Nephron (organoid): ENCODE measurements around the gene ATG13.
A peak's percentile ranks its signal among the peaks of the same experiment; 100 is the strongest.

Source experiments
- H3K27ac Mint-ChIP-seq, 3 experiments: 2 replicates each; pipeline ENCODE4 v1.8.0; 2020; ENCODE audit warnings: mixed read lengths in 3 of 3, mild to moderate bottlenecking in 2 of 3, moderate library complexity in 1 of 3
- H3K27me3 Mint-ChIP-seq: 2 replicates; pipeline ENCODE4 v1.8.0; 2021; ENCODE audit warnings: low read depth, mild to moderate bottlenecking, moderate library complexity, mixed read lengths
- H3K36me3 Mint-ChIP-seq: 2 replicates; pipeline ENCODE4 v1.8.0; 2020; ENCODE audit warnings: low read depth, mixed read lengths
- H3K4me1 Mint-ChIP-seq: 2 replicates; pipeline ENCODE4 v1.8.0; 2020; ENCODE audit warnings: mixed read lengths
- H3K4me3 Mint-ChIP-seq, 3 experiments: 2 replicates each; pipeline ENCODE4 v1.8.0; 2020; ENCODE audit warnings: mild to moderate bottlenecking in 3 of 3, mixed read lengths in 3 of 3, moderate library complexity in 2 of 3
- H3K9me3 Mint-ChIP-seq: 2 replicates; pipeline ENCODE4 v1.8.0; 2020; ENCODE audit warnings: mixed read lengths
- TF ChIP-seq, protein P1 (sequence below), 3 experiments: fragments of 200-600 bp; sonication (generic); IDR thresholded peaks; one replicate each; pipeline ENCODE4 v1.5.0; 2021; ENCODE audit warnings: antibody characterized with exemption in 3 of 3; ENCODE audit not compliant: unreplicated experiment in 3 of 3

The ATG13 gene

GRCh38 chr11:46721286-46721685 is 103.9 kb downstream of the ATG13 start:
- Mint-ChIP-seq H3K9me3 (no peaks in the 10 kb centered on the region), H3K4me1 (no peaks in the 10 kb centered on the region), H3K36me3 (no peaks in the 10 kb centered on the region), H3K27me3 (peaks cover 6% of the 10 kb centered on the region), H3K4me3 (no peak overlapping the region), H3K27ac (no peak overlapping the region)
- TF ChIP-seq, protein P1, sequence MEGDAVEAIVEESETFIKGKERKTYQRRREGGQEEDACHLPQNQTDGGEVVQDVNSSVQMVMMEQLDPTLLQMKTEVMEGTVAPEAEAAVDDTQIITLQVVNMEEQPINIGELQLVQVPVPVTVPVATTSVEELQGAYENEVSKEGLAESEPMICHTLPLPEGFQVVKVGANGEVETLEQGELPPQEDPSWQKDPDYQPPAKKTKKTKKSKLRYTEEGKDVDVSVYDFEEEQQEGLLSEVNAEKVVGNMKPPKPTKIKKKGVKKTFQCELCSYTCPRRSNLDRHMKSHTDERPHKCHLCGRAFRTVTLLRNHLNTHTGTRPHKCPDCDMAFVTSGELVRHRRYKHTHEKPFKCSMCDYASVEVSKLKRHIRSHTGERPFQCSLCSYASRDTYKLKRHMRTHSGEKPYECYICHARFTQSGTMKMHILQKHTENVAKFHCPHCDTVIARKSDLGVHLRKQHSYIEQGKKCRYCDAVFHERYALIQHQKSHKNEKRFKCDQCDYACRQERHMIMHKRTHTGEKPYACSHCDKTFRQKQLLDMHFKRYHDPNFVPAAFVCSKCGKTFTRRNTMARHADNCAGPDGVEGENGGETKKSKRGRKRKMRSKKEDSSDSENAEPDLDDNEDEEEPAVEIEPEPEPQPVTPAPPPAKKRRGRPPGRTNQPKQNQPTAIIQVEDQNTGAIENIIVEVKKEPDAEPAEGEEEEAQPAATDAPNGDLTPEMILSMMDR (IDR thresholded peaks at IDR 0.05; ENCODE audit: unreplicated experiment in 3 of 3), result no peak

- Mint-ChIP-seq H3K4me3 (no peak overlapping the region), H3K4me1 (no peaks in the 10 kb centered on the region), H3K9me3 (no peaks in the 10 kb centered on the region), H3K27ac (no peak overlapping the region), H3K27me3 (peaks cover 6% of the 10 kb centered on the region), H3K36me3 (no peaks in the 10 kb centered on the region)
- TF ChIP-seq, protein P1 (IDR thresholded peaks at IDR 0.05; ENCODE audit: unreplicated experiment in 3 of 3), result no peak
These were observed 105.4 kb downstream of the ATG13 start for GRCh38 chr11:46722566-46723358.

- Mint-ChIP-seq H3K4me1 (no peaks in the 10 kb centered on the region), H3K27me3 (peaks cover 6% of the 10 kb centered on the region), H3K27ac (no peak overlapping the region), H3K36me3 (no peaks in the 10 kb centered on the region), H3K4me3 (no peak overlapping the region), H3K9me3 (no peaks in the 10 kb centered on the region)
- TF ChIP-seq, protein P1 (IDR thresholded peaks at IDR 0.05; ENCODE audit: unreplicated experiment in 3 of 3), result no peak
These were observed 106.0 kb downstream of the ATG13 start for GRCh38 chr11:46723359-46723680.

GRCh38 chr11:46724088-46724487 is 106.7 kb downstream of the ATG13 start:
- no peaks in the 10 kb centered on the region for H3K4me1 Mint-ChIP-seq
- H3K27ac Mint-ChIP-seq, result peak overlapping the region in 1 of 3 experiments; percentile 53
- no peaks in the 10 kb centered on the region for H3K36me3 Mint-ChIP-seq
- no peak overlapping the region for H3K4me3 Mint-ChIP-seq
- no peaks in the 10 kb centered on the region for H3K9me3 Mint-ChIP-seq
- H3K27me3 Mint-ChIP-seq, result peaks cover 6% of the 10 kb centered on the region
- TF ChIP-seq, protein P1 (IDR thresholded peaks at IDR 0.05; ENCODE audit: unreplicated experiment in 3 of 3), result no peak
